H1 (cell line): ENCODE results near the gene FLT4.

Experiments used
- CHD1 ChIP-seq: IDR thresholded peaks from 2 replicates; pipeline ENCODE4 v1.6.1; 2012; ENCODE audit warnings: low read depth, low read length, improper control_type of control experiment
- CREB1 ChIP-seq: IDR thresholded peaks from 2 replicates; pipeline ENCODE4 v1.6.1; 2012; ENCODE audit warnings: inconsistent platforms
- EZH2 ChIP-seq: fragments of 200-600 bp; sonication (generic); IDR thresholded peaks from 2 replicates; pipeline ENCODE4 v1.7.1; 2012; ENCODE audit warnings: low read depth, mild to moderate bottlenecking, moderate library complexity, low read length, inconsistent platforms; ENCODE audit not compliant: severe bottlenecking
- JUND ChIP-seq: IDR thresholded peaks from 2 replicates; pipeline ENCODE4 v1.6.1; 2011; ENCODE audit warnings: mild to moderate bottlenecking, improper control_type of control experiment, low read length
- POLR2A ChIP-seq, 2 experiments: IDR thresholded peaks; 1 replicate in 1 of 2; 2 replicates in 1 of 2; pipeline ENCODE4 v1.6.1; 2011; ENCODE audit warnings: low read depth in 2 of 2, low read length in 2 of 2, mild to moderate bottlenecking in 2 of 2; ENCODE audit errors: control extremely low read depth in 1 of 2
- POLR2AphosphoS5 ChIP-seq: IDR thresholded peaks from 2 replicates; pipeline ENCODE4 v1.6.1; 2011; ENCODE audit warnings: low read depth, low read length
- RAD21 ChIP-seq, 2 experiments: IDR thresholded peaks in 1 of 2; conservative IDR thresholded peaks in 1 of 2; 2 replicates each; pipeline ENCODE4 v1.6.1; 2011; ENCODE audit warnings: low read depth in 2 of 2, low read length in 2 of 2, improper control_type of control experiment in 1 of 2, inconsistent platforms in 1 of 2, mild to moderate bottlenecking in 1 of 2, moderate library complexity in 1 of 2
- RFX5 ChIP-seq: IDR thresholded peaks from 2 replicates; pipeline ENCODE4 v1.6.1; 2011; ENCODE audit warnings: low read depth, low read length, improper control_type of control experiment, borderline replicate concordance
- RXRA ChIP-seq: IDR thresholded peaks from 2 replicates; pipeline ENCODE4 v1.6.1; 2011; ENCODE audit warnings: low read depth, mild to moderate bottlenecking, low read length, moderate library complexity; ENCODE audit not compliant: insufficient read depth
- TAF1 ChIP-seq: IDR thresholded peaks from 2 replicates; pipeline ENCODE4 v1.6.1; 2011; ENCODE audit warnings: mild to moderate bottlenecking, low read depth, low read length
- YY1 ChIP-seq: IDR thresholded peaks from 2 replicates; pipeline ENCODE4 v1.6.1; 2011; ENCODE audit warnings: low read depth, mild to moderate bottlenecking, low read length
- ZNF274 ChIP-seq: IDR thresholded peaks from 2 replicates; pipeline ENCODE4 v1.7.0; 2012; ENCODE audit warnings: low read length, borderline replicate concordance; ENCODE audit errors: extremely low read depth
- TF ChIP-seq, protein P1 (sequence below), 3 experiments: IDR thresholded peaks; 1 replicate in 2 of 3; 2 replicates in 1 of 3; pipeline versions ENCODE4 v1.5.1 to v1.6.1; 2011; ENCODE audit warnings: low read length in 3 of 3, mild to moderate bottlenecking in 3 of 3, inconsistent platforms in 2 of 3, low read depth in 1 of 3, moderate library complexity in 1 of 3; ENCODE audit not compliant: insufficient read depth in 1 of 3; ENCODE audit errors: control extremely low read depth in 1 of 3

- TF ChIP-seq, protein P1, sequence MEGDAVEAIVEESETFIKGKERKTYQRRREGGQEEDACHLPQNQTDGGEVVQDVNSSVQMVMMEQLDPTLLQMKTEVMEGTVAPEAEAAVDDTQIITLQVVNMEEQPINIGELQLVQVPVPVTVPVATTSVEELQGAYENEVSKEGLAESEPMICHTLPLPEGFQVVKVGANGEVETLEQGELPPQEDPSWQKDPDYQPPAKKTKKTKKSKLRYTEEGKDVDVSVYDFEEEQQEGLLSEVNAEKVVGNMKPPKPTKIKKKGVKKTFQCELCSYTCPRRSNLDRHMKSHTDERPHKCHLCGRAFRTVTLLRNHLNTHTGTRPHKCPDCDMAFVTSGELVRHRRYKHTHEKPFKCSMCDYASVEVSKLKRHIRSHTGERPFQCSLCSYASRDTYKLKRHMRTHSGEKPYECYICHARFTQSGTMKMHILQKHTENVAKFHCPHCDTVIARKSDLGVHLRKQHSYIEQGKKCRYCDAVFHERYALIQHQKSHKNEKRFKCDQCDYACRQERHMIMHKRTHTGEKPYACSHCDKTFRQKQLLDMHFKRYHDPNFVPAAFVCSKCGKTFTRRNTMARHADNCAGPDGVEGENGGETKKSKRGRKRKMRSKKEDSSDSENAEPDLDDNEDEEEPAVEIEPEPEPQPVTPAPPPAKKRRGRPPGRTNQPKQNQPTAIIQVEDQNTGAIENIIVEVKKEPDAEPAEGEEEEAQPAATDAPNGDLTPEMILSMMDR (IDR thresholded peaks at IDR 0.05; ENCODE audit: control extremely low read depth in 1 of 3, insufficient read depth in 1 of 3, low read depth in 1 of 3, low read length in 3 of 3), result no peak
- TF ChIP-seq CHD1 (no peak), RXRA (no peak), EZH2 (no peak), CREB1 (no peak), RAD21 (IDR thresholded peaks at IDR 0.05 in 1 of 2, conservative IDR thresholded peaks at IDR 0.05 in 1 of 2; ENCODE audit: low read depth in 2 of 2, low read length in 2 of 2) (no peak), POLR2AphosphoS5 (no peak), JUND (no peak), YY1 (no peak), RFX5 (no peak), ZNF274 (no peak), TAF1 (no peak), POLR2A (IDR thresholded peaks at IDR 0.05; ENCODE audit: control extremely low read depth in 1 of 2, low read depth in 2 of 2, low read length in 2 of 2) (no peak)
Measured at GRCh38 chr5:180624587-180624986, 24.8 kb downstream of the FLT4 start.
